Measurements from ENCODE around the gene PATL1.

PATL1 gene

GRCh38 chr11:59614277-59615119 is 54.3 kb downstream of the PATL1 start:
- DNase-seq, result no peak

- peak; percentile 26 for DNase-seq
Measured at GRCh38 chr11:59611570-59612565, 57.0 kb downstream of the PATL1 start.

GRCh38 chr11:59610289-59610688 is 58.5 kb downstream of the PATL1 start:
- DNase-seq, result no peak

- no peak for DNase-seq
Measured at GRCh38 chr11:59607703-59608454, 61.0 kb downstream of the PATL1 start.

GRCh38 chr11:59602432-59602831 is 66.4 kb downstream of the PATL1 start:
- DNase-seq, result no peak

- DNase-seq, result no peak
Measured at GRCh38 chr11:59601788-59602187, 67.0 kb downstream of the PATL1 start.

GRCh38 chr11:59600636-59601035 is 68.2 kb downstream of the PATL1 start:
- DNase-seq, result no peak

GRCh38 chr11:59600234-59600633 is 68.6 kb downstream of the PATL1 start:
- DNase-seq, result no peak

GRCh38 chr11:59598961-59599360 is 69.9 kb downstream of the PATL1 start:
- DNase-seq, result no peak
